ENCODE measurements around the gene RANBP1. TPM values are rescaled to one million over a fixed set of nuclear protein-coding genes. Genes with fewer than 3 reads are reported as not detected.

Gene RANBP1
- total and polyA plus RNA-seq, 9 of the 15 experiments (the other 6 are each of a cell fraction or from before 2014, with no cell fraction given), result 162 to 2,891 (median 1,289) TPM

GRCh38 chr22:20092477-20092854, 23.4 kb upstream of the RANBP1 start (continued):
- TF ChIP-seq CHD7 (IDR thresholded peaks at IDR 0.05; ENCODE audit: low read depth, low read length) (peak; percentile 13), IRF2 (CRISPR knock-in tag; IDR thresholded peaks at IDR 0.05) (no peak), SAP30 (IDR thresholded peaks at IDR 0.05; ENCODE audit: borderline replicate concordance, insufficient read depth, low read depth, low read length, poor library complexity, severe bottlenecking) (peak; percentile 3), ZBTB26 (CRISPR knock-in tag; IDR thresholded peaks at IDR 0.05) (no peak), FIP1L1 (IDR thresholded peaks at IDR 0.05; ENCODE audit: low read depth, low read length, poor library complexity, severe bottlenecking) (no peak), ADNP (tag; IDR thresholded peaks at IDR 0.05) (no peak), POLR2A (conservative IDR thresholded peaks at IDR 0.05) (0 out of 2 replicates have a peak, but pooled peaks have one; percentile 14), SMAD1 (IDR thresholded peaks at IDR 0.05; ENCODE audit: low read depth, low read length, partially characterized antibody) (no peak)

Data from K562 (cell line).